ENCODE data around the gene UQCR11.

UQCR11 gene

DNA sequence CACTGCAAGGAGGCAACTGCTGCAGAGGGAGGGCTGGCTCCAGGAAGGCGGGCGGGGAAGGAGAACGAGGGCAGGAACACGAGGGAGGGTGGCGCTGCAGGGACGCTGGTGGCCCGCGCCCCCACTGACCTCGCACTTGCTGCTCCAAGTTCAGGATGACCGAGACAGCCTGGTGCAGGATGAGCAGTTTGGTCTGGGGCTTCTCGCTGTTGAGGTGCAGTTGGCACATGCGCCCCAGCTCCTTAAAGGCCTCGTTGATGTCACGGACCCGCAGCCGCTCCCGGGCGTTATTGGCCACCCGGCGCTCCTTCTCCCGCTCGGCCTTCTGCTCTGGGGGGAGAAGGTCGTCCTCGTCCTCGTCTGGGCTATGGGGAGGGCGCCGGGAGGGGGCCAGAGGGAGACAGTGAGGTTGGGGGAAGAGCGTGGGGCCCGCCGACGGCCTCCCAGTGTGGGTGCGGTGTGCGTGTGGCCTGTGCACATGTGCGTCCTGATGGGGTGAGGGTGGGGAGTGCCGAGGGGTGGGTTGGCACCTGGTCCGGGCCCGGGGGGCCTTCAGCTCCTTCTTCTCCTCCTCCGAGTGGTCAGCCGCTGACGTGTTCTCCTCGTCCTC, 10.0 kb upstream of the UQCR11 start:
- DNase-seq (ENCODE audit: low read depth in 2 of 2), result no peak

DNA sequence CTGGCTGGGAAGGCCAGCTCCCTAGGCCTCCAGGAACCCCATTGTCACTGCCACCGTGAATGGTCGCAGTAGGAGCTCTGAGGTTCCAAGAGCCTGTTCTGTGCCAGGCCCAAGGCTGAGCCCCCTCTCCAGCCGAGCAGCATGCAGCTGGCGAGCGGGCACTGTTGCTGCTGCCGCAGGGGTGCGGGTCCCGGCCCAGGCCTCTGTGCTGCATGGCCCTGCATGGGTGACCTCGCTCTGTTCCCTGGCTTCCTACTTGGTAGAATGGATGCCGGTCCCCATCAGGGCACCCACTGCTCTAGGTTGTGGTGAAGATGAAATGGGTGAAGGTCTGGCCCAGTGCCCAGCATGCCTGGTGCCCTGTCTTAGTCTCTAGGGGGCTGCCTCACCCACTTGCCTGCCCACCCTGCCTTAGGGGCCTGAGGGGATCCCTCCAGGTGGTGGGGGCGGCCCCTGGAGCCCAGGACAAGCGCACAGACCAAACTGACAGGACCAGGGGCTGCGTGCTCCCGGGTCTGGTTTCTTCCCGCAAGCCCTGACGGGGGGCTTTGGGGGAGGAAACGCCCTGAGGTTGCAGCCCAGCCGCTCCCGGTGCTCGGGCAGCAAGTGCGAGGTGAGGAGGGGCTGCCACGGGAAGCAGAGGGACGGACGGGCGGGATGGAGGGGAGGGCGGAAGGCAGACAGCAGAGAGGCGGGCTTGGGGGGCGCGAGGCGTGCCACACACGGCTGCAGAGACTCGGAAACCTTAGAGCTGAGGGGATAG, 8.7 kb upstream of the UQCR11 start:
- no peak for DNase-seq (ENCODE audit: low read depth in 2 of 2)

DNA sequence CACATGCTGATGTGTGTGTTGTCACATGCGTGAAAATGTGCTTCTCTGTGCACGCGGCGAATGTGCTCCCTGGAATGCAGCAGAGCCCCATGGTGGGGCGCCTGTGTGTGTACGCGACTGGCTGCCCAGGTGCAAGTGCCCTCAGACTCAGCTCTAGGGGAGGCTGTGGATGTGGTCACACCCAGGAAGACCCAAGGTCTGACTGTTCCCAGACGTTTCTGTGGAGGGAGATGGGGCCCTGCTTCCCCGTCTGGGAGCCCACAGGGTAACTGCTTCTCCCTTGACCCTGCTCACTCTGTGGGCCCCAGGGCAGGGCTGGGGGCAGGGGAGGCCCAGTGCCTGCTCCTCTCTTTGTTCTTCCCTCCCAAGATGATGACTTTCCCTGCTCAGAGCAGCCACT, 7.9 kb upstream of the UQCR11 start:
- DNase-seq (ENCODE audit: low read depth in 2 of 2), result no peak

DNA sequence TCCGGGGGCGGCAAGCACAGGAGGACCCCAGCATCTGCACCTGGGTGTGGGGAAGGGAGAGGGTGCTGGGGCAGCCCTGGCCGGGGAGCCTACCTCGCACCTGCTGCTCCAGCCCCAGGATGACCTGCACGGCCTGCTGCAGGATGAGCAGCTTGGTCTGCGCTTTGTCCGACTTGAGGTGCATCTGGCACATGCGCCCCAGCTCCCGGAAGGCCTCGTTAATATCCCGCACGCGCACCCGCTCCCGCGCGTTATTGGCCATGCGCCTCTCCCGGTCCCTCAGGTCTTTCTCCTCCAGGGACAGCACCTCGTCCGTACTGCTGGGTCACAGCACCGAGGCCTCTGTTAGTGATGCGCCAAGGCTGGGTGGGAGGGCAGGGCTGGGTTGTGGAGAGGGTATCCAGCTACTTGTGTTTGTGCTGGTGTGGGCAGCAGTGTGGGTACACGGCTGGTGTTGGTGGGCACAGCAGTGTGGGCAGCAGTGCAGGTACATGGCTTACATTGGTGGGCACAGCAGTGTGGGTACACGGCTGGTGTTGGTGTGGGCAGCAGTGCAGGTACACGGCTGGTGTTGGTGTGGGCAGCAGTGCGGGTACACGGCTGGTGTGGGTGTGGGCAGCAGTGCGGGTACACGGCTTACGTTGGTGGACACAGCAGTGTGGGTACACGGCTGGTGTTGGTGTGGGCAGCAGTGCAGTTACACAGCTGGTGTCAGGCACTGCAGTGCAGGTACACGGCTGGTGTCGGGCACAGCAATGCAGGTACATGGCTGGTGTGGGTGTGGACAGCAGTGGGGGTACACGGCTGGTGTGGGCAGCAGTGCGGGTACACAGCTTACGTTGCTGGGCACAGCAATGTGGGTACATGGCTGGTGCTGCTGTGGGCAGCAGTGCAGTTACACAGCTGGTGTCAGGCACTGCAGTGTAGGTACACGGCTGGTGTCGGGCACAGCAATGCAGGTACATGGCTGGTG, 7.1 kb upstream of the UQCR11 start:
- DNase-seq (ENCODE audit: low read depth in 2 of 2), result no peak

DNA sequence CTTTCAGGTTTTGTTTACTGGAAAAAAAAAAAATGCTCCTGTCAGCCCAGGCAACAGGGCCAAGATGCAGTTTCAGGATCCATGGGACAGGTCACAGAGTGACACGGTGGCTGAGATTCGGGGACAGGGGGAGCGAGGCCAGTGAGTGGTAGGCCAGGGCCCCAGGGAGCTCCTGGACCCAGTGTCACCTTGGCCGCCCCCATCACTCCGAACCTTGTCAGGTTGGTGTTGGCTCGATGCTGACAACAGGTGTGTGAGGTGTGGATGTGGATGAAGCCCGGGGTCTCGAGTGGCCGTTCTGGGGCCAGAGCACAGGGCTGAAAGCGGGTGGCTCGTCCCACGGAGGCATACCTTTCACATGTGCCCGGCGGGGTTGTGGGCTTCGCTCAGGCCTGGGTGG, 6.1 kb upstream of the UQCR11 start:
- no peak for DNase-seq (ENCODE audit: low read depth in 2 of 2)

DNA sequence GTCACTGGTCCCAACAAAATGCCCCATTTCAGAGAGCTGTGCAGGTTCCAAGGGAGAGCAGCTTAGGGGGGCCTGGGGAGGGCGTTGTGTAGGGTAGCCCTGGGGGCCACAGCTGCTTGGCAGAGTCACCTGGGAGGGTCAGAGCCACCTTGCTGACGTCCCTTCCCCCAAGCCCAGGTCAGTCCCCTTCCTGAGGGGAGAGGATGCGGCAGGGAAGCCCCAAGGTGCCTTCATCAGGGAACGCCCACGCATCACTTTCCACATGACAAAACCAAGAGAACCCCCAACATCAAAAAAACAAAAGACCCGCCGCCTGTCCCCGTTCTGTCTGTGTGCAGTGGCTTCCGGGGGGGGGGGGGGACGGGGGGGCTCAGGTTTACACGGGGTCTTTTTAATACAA, 5.3 kb upstream of the UQCR11 start:
- DNase-seq (ENCODE audit: low read depth in 2 of 2), result no peak

DNA sequence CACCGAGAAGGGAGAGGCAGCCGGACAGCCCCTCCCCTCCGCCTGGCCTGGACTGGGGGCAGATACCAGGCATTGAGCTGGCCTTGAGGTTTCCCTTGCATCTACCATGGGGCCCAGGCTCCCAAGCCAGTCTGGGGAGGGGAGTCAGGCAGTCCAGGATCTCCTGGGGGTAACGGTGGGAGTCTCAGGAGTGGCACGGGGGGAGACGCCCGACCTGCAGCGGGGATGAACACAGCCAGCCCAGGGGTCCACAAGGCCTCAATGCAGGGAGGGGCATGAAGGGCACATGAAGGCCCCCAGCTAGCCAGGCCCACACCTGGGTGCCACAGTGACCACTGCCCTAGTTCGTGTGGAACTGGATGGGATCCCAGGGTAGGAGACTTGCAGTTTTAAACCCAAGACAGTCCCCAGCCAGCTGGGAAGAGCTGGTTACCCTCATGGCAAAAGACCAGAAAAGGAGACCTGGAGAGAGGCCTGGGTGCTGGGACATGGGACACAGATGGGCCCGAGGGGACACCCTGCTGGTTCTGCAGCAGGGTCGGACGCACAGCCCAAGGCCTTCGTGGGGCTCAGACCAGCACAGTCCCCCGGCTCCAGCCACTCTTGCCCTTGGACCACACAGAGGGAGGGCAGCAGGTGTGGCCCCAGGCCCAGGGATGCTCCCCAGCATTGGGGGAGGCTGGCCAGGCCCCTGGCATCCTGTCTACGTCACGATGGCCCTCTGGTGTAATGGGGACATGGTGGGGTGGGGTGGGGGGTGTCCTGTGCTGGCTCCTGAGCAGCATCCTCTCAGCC, 4.6 kb upstream of the UQCR11 start:
- DNase-seq (ENCODE audit: low read depth in 2 of 2), result no peak

DNA sequence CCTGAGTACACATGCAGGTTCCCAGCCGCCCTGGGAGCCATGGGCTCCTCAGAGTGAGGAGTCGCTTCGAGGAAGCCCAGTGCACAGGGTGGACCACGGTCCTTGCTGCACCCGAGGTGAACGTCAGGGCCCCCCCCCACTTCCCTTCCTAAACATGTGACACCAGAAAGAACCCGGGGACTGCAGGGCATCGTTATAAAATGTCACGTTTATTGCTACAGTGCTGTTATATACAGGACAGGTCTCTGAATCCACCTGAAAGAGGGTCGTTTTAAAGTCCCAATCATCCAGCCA, 3.8 kb upstream of the UQCR11 start:
- DNase-seq (ENCODE audit: low read depth in 2 of 2), result no peak

DNA sequence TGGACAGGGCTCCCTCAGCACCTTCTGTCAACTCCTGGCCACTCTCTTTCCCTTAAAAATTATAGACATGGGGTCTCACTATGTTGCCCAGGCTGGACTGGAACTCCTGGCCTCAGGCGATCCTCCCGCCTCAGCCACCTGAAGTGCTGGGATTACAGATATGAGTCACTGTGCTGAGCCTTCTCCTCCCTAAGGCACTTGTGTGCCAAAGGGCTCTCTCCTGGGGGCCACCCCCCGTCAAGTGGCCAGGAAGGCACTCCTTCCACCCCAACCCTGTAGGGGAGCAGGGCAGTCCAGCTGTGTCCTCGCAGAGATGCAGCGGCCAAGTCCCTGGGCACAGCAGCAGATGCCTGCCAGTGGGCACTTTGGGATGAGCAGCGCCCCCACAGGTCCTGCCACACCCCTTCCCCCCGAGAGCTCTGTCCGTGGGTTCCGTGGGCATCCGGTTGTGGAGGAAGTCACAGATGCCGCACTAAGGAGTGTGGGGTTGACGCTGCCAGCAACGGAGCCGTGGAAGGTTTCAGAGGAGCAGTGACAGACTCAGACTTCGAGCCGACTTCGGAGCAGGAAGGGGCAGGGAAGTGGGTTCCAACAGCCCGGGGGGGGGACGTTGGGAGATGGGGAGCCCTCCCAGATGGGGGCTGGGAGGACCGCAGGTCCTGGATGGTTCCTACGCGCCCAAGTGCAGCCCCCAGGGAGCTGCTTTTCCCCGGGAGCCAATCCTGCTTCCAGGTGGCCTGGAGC, 3.3 kb upstream of the UQCR11 start:
- DNase-seq (ENCODE audit: low read depth in 2 of 2), result no peak

DNA sequence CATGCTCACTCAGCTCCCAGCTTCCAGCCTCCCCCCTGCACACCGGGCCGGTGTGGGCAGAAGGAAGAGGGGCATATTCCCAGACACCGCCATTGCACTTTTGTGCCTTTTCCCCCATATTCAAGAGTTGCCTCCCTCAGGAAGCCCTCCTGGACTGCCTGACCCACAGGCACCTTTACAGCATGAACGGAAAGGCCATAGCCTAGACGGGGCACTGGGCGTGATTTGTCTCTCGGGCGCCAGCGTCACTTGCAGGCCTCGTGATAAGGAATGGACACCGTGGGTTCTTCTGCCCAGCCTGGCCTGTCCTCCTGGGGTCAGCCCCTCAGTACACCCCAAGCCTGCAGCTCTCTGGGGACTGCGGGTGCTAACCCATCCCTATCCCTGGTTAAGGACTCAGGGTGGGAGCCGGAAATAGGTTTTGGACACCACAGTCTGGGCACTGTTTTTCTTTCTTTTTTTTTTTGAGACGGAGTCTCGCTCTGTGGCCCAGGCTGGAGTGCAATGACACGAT, 933 bp upstream of the UQCR11 start:
- DNase-seq (ENCODE audit: low read depth in 2 of 2), result no peak

DNA sequence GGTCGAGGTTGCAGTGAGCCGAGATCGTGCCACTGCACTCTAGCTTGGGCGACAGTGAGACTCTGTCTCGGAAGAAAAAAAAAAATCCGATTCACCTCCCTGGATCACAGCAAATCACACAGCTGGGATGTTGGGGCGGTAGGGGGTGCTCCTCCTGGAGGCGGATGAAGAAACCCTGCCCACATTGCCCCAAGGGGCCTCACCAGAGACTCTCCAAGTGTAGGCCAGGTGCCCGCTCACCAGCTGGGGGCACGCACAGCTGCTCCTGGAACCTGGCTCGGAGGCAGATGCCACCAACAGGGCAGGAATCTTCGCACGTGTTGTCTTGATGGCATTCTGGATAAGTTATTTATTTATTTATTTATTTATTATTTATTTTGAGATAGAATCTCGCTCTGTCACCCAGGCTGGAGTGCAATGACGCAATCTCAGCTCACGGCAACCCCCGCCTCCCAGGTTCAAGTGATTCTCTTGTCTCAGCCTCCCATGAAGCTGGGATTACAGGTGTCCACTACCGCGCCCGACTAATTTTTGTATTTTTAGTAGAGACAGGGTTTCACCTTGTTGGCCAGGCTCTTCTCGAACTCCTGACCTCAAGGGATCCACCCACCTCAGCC, 3.1 kb downstream of the UQCR11 start:
- DNase-seq (ENCODE audit: low read depth in 2 of 2), result no peak

DNA sequence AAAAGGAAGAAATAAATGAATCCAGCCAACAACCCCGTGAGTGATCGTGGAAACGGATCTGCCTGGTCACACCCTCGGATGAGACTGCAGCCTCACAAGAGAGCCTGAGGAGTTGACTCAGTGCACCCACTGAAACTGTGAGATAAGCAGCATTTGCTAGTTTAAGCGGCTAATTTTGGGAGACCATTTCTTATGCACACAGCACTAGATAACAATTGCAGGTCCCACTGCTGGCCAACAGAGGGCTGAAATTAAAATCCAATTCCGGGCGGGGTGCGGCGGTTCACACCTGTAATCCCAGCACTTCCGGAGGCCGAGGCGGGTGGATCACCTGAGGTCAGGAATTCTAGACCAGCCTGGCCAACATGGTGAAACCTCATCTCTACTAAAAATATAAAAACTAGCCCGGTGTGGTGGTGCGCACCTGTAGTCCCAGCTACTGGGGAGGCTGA, 3.6 kb downstream of the UQCR11 start:
- no peak for DNase-seq (ENCODE audit: low read depth in 2 of 2)

DNA sequence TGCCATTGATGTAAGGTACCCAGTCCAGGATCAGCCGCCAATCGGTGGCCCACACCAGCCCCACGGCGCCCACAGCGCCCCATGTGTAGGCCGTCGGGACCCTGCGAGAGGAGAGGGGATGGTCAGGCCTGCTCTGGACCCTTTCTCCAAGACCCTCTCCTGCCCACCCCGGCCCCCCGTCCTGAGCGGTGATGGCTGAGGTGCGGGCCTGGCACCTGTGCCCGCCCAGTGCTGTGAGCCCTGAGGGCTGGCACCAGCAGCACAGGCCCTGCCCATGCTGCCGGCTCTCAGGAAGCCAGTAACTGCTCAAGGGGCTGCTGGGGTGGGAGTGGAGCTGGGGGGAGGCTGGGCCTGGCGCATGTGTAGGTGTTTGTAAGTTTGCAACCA, 5.8 kb downstream of the UQCR11 start:
- no peak for DNase-seq (ENCODE audit: low read depth in 2 of 2)

DNA sequence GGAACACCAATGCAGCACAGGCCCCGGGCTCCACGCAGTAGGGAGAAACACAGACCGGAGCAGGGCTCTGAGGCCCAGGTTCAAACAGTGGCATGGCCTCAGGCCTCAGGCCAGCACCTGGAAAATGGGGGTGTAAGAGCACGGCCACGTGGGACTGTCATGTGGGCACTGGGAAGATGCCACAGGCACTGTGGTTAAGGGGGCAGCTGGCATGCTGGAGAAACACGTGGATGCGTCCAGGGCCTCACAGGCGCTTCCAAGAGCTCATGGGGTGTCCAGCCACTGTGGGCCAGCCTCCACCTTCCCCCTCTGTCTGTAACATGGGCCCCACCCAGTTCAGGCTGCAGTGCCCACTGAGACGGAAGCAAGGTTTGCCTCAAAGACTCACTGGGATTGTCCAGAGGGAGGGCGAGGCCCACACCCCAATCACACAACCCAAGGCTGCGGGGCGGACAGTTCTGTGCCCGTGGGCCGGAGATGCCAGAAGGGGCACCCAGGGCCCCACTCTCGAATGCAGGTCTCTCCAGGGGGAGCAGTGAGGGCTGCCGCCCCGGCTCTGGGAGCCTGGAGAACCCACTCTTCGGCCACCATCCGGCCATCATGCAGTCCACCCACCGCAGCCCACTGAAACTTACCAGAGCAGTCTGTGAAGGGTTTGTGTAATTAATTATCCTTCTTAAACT, 6.3 kb downstream of the UQCR11 start:
- DNase-seq (ENCODE audit: low read depth in 2 of 2), result no peak

DNA sequence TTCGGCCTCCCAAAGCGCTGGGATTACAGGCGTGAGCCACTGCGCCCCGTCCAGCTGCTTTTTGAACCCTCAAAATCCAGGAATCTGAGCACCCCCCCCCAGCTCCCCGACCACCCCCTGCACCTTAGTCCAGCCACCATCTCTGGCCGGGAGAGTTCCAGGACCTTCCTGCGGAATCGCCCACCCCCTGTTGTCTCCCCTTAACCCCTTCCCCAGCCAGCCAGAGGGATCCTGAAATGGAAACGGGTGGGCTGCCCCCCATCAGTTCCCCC, 11.8 kb downstream of the UQCR11 start:
- no peak for DNase-seq (ENCODE audit: low read depth in 2 of 2)

DNA sequence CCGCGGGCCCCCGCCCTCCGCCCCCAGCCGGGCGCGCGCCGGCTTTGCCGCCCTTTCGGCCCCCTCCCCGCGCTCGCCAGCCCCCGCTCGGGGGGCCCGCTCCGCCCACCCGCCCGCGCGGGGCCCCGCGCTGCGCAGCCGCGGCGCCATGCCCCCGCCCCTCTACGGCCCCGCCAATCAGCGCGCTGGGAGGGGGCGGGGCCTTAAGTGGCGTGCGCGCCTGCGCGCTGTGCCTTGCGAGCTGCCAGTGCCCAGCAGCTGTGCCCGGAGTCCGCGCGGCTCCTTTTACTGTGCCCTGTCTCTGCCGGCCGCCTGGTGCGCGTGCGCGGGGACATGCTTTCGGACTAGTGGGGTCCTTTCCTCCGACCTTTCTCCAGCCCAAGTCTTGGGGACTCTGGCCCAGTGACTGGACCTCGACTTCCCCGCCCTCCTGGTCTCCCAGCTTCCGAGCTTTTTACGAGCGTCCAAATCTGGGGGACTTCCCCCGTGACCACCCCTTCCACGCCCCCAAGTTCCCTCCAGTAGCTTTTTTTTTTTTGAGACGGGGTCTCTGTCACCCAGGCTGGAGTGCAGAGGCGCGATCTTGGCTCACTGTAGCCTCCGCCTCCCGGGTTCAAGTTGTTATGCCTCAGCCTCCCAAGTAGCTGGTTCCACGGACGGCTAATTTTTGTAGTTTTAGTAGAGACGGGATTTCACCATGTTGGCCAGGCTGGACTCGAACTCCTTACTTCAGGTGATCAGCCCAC, 12.3 kb downstream of the UQCR11 start, which contains the start of gene MBD3:
Gene MBD3 (minus strand): TSS at position 111 of the 746 bp plus-strand sequence. CDS start 234 bp downstream, outside the sequence.
- DNase-seq (ENCODE audit: low read depth in 2 of 2), result peak; percentile 77 to 79

DNA sequence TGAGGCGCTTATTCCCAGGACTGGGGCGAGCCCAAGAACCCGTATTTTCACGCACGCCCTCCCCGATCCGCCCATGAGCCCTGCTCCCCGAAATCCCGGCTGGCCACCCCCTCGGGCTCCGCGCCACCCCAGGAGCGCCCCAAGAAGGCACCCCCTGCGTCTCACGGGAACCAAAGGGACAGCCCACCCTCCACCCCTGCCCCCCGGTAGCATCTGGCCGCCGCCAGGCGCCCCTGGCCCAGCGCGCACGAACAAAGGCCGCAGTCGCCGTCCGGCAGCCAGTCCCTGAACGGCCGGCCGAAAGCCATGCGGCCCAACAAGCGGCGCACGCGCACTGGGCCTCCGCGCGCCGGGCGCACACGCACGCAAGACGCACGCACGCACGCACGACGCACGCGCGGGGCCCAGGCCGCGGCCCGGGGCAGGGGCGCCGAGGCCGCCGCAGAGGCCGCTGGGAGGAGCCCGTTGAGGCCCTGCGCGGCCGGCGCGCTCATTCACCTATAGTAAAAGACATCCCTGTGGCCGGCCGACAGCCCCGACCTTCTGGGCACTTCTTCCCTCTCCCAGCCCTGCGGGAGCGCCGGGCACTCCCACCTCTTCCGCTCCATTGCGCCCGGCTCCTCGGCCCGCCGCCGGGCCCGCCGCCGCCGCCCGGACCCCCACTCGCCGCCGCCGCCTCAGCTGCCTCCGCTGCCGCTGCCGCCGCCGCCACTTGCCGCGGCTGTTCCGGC, 13.1 kb downstream of the UQCR11 start:
- peak; percentile 57 to 61 for DNase-seq (ENCODE audit: low read depth in 2 of 2)

DNA sequence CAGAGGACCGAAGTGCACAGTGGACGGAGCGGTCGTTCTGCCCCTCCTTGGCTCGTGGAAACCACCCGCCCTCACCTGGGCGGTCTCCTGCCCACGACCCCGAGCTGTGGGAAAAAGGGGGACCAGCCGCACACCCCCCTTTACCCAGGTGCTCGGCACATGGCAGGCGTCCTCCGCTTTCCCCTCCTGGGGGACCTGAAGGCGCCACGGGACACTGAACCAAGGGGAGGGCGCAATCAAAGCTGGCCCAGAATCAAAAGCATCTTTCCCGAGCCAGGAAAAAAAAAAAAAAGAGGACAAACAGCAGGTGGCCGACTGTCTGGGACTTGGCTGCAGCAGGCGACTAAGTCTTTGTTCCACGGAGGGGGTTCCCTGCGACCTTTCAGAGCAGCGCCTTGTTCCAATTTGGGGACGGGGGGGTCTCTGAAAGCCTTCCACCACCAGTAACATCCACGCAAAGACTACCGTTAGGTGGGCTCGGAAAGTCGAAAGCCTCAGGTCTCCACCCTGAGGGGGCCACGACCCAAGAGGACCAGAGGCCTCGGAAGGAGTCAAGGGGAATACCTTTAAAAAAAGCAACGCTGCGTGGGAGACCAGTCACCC, 13.7 kb downstream of the UQCR11 start:
- no peak for DNase-seq (ENCODE audit: low read depth in 2 of 2)
